H1 (cell line): ENCODE data around the gene GRAMD4. TPM values are rescaled to one million over a fixed set of nuclear protein-coding genes. Genes with fewer than 3 reads are reported as not detected.

Source experiments
- CTCF ChIA-PET: fragments of 300-600 bp; sonication (Branson Sonifier 250); formaldehyde crosslinking; loops from one replicate; lab custom pipeline; 2021; ENCODE audit not compliant: partially characterized antibody; lab: Charles Lee
- POLR2A ChIA-PET: fragments of 300-600 bp; sonication (Branson Sonifier 250); formaldehyde crosslinking; loops from one replicate; lab custom pipeline; 2021; ENCODE audit warnings: inconsistent platforms; ENCODE audit not compliant: partially characterized antibody; lab: Charles Lee
- DNase-seq, 2 experiments: peaks; one replicate each; pipeline versions ENCODE4 v3.0.0 to v3.0.0-alpha.2; 2010 to 2022; ENCODE audit warnings: low spot score in 2 of 2, low read depth in 1 of 2, mixed read lengths in 1 of 2
- FAIRE-seq: peaks from 2 replicates; lab custom pipeline; 2011; peaks lifted over from hg19 to GRCh38; lab: Jason Lieb, UNC
- H2AFZ ChIP-seq: 2 replicates; pipeline ENCODE4 v1.8.1; 2012; ENCODE audit warnings: low read length, inconsistent platforms
- H2AK5ac ChIP-seq: 2 replicates; pipeline ENCODE4 v1.6.1; 2013; ENCODE audit warnings: low read depth, low read length
- H2BK120ac ChIP-seq: replicated peaks from 2 replicates; pipeline ENCODE3; 2013; ENCODE audit warnings: low read depth, low read length, inconsistent platforms
- H2BK12ac ChIP-seq: 2 replicates; pipeline ENCODE4 v1.6.1; 2013; ENCODE audit warnings: low read depth, low read length
- H2BK15ac ChIP-seq: 2 replicates; pipeline ENCODE4 v1.6.1; 2013; ENCODE audit warnings: low read length
- H2BK20ac ChIP-seq: 2 replicates; pipeline ENCODE4 v1.6.1; 2013; ENCODE audit warnings: low read length
- H2BK5ac ChIP-seq: 2 replicates; pipeline ENCODE4 v1.6.1; 2013; ENCODE audit warnings: low read depth, low read length
- H3K14ac ChIP-seq: 2 replicates; pipeline ENCODE4 v1.6.1; 2013; ENCODE audit warnings: inconsistent platforms; ENCODE audit not compliant: insufficient read length
- H3K18ac ChIP-seq: 2 replicates; pipeline ENCODE4 v1.6.1; 2013; ENCODE audit warnings: low read length; ENCODE audit errors: extremely low read depth
- H3K23ac ChIP-seq: 2 replicates; pipeline ENCODE4 v1.6.1; 2013; ENCODE audit warnings: inconsistent platforms; ENCODE audit not compliant: insufficient read length
- H3K23me2 ChIP-seq: 2 replicates; pipeline ENCODE4 v1.6.1; 2013; ENCODE audit warnings: low read depth, low read length
- H3K27ac ChIP-seq: 2 replicates; pipeline ENCODE4 v1.6.1; 2011; ENCODE audit warnings: low read depth, low read length, inconsistent platforms
- H3K27me3 ChIP-seq, 4 experiments: replicated peaks in 1 of 4; 1 replicate in 1 of 4; 2 replicates in 3 of 4; pipeline versions ENCODE4 v1.6.1 to v1.8.1; 2011 to 2013; ENCODE audit warnings: low read length in 3 of 4, mild to moderate bottlenecking in 3 of 4, inconsistent platforms in 2 of 4, mixed read lengths in 2 of 4, moderate library complexity in 1 of 4; ENCODE audit not compliant: control insufficient read depth in 3 of 4, insufficient read depth in 3 of 4; ENCODE audit errors: extremely low read depth in 1 of 4
- H3K36me3 ChIP-seq, 4 experiments: 2 replicates each; pipeline versions ENCODE4 v1.6.1 to v1.8.1; 2011 to 2013; ENCODE audit warnings: mild to moderate bottlenecking in 4 of 4, low read length in 3 of 4, moderate library complexity in 2 of 4, control low read depth in 1 of 4, inconsistent platforms in 1 of 4; ENCODE audit not compliant: insufficient read depth in 4 of 4, control insufficient read depth in 2 of 4
- H3K4ac ChIP-seq: replicated peaks from 2 replicates; pipeline ENCODE3; 2013; ENCODE audit warnings: low read length, low read depth, mixed read lengths, inconsistent platforms; ENCODE audit not compliant: insufficient read length
- H3K4me1 ChIP-seq, 4 experiments: replicated peaks in 1 of 4; 1 replicate in 1 of 4; 2 replicates in 3 of 4; pipeline versions ENCODE4 v1.6.1 to v1.8.1; 2011 to 2013; ENCODE audit warnings: low read length in 3 of 4, inconsistent platforms in 2 of 4, mixed read lengths in 1 of 4; ENCODE audit not compliant: insufficient read depth in 4 of 4, control insufficient read depth in 3 of 4
- H3K4me2 ChIP-seq, 2 experiments: 2 replicates each; pipeline versions ENCODE4 v1.6.1 to v1.8.1; 2011 to 2013; ENCODE audit warnings: low read depth in 2 of 2, low read length in 2 of 2, control low read depth in 1 of 2, inconsistent platforms in 1 of 2, mild to moderate bottlenecking in 1 of 2; ENCODE audit not compliant: insufficient read depth in 1 of 2
- H3K4me3 ChIP-seq, 4 experiments: fragments of 200-600, 300-600 bp in 1 of 4; sonication (generic), shearing (Covaris generic), sonication (Bioruptor Twin) in 1 of 4; 2 replicates each; pipeline versions ENCODE4 v1.5.1 to v1.8.1; 2011 to 2016; ENCODE audit warnings: low read length in 4 of 4, low read depth in 3 of 4, control low read depth in 2 of 4, inconsistent platforms in 2 of 4, mild to moderate bottlenecking in 2 of 4, mixed read lengths in 1 of 4, moderate library complexity in 1 of 4; ENCODE audit not compliant: insufficient read depth in 2 of 4; ENCODE audit errors: extremely low read depth in 1 of 4
- H3K56ac ChIP-seq: replicated peaks from 2 replicates; pipeline ENCODE3; 2013; ENCODE audit warnings: low read depth, mild to moderate bottlenecking, mixed read lengths, low read length, inconsistent platforms; ENCODE audit not compliant: insufficient read length
- H3K79me1 ChIP-seq: 2 replicates; pipeline ENCODE4 v1.6.1; 2013; ENCODE audit warnings: low read depth, low read length, control low read depth
- H3K79me2 ChIP-seq, 2 experiments: 2 replicates each; pipeline versions ENCODE4 v1.6.1 to v1.8.1; 2012 to 2013; ENCODE audit warnings: low read length in 2 of 2, mild to moderate bottlenecking in 2 of 2, inconsistent platforms in 1 of 2; ENCODE audit not compliant: insufficient read depth in 2 of 2, control insufficient read depth in 1 of 2
- H3K9ac ChIP-seq, 4 experiments: replicated peaks in 1 of 4; 1 replicate in 1 of 4; 2 replicates in 3 of 4; pipeline versions ENCODE4 v1.6.1 to v1.8.1; 2011 to 2013; ENCODE audit warnings: low read depth in 3 of 4, low read length in 3 of 4, control low read depth in 2 of 4, mild to moderate bottlenecking in 2 of 4, moderate library complexity in 2 of 4, inconsistent platforms in 1 of 4; ENCODE audit errors: extremely low read depth in 1 of 4
- H3K9me3 ChIP-seq, 2 experiments: 2 replicates each; pipeline versions ENCODE4 v1.6.1 to v1.8.1; 2012 to 2013; ENCODE audit warnings: mild to moderate bottlenecking in 2 of 2, moderate library complexity in 2 of 2, control low read depth in 1 of 2, inconsistent platforms in 1 of 2, low read depth in 1 of 2, low read length in 1 of 2, mixed read lengths in 1 of 2; ENCODE audit not compliant: insufficient read depth in 2 of 2
- H4K20me1 ChIP-seq, 2 experiments: replicated peaks in 1 of 2; 2 replicates each; pipeline versions ENCODE3 to v1.8.1; 2011 to 2013; ENCODE audit warnings: inconsistent platforms in 2 of 2, low read length in 2 of 2, mild to moderate bottlenecking in 1 of 2; ENCODE audit not compliant: insufficient read depth in 2 of 2, control insufficient read depth in 1 of 2
- H4K5ac ChIP-seq: 2 replicates; pipeline ENCODE4 v1.6.1; 2013; ENCODE audit warnings: low read length, low read depth, mixed read lengths, inconsistent platforms; ENCODE audit not compliant: insufficient read length
- H4K8ac ChIP-seq: 2 replicates; pipeline ENCODE4 v1.8.0; 2013; ENCODE audit warnings: mild to moderate bottlenecking, moderate library complexity, low read length, inconsistent platforms; ENCODE audit not compliant: insufficient read depth; ENCODE audit errors: extremely low read depth
- H4K91ac ChIP-seq: replicated peaks from 2 replicates; pipeline ENCODE3; 2013; ENCODE audit warnings: low read length, mixed read lengths, inconsistent platforms; ENCODE audit not compliant: insufficient read length
- KDM4A ChIP-seq: IDR thresholded peaks from one replicate; pipeline ENCODE4 v1.7.1; 2012; ENCODE audit warnings: low read depth, mild to moderate bottlenecking, moderate library complexity, low read length, inconsistent platforms; ENCODE audit not compliant: severe bottlenecking
- MAFK ChIP-seq: IDR thresholded peaks from 2 replicates; pipeline ENCODE4 v1.6.1; 2012; ENCODE audit warnings: low read depth, mild to moderate bottlenecking, improper control_type of control experiment, low read length
- USF2 ChIP-seq: IDR thresholded peaks from 2 replicates; pipeline ENCODE4 v1.6.1; 2011; ENCODE audit warnings: low read length, improper control_type of control experiment
- WGBS, 2 experiments: shearing (Covaris generic) in 1 of 2; methylation state at CpG; one replicate each; pipeline versions ENCODE4 v1.1.6 to v1.1.7; 2013 to 2015; ENCODE audit warnings: low lambda C conversion rate in 2 of 2, mixed read lengths in 2 of 2, inconsistent platforms in 1 of 2, low coverage in 1 of 2, missing lambda C conversion rate in 1 of 2; ENCODE audit not compliant: insufficient replicate concordance in 2 of 2, insufficient coverage in 1 of 2, insufficient read length in 1 of 2; ENCODE audit errors: extremely low coverage in 1 of 2, missing lambda C conversion rate in 1 of 2; 5-methylcytosine and 5-hydroxymethylcytosine counted together
- polyA plus RNA-seq, 7 experiments: library from polyadenylated mRNA; depleted of rRNA in 3 of 7; stranded (reverse) in 5 of 7; unstranded in 2 of 7; fragments of >200 nt in 5 of 7; fragments of 200-250 nt in 2 of 7; gene quantifications; 1 replicate in 5 of 7; 2 replicates in 1 of 7; 4 replicates in 1 of 7; pipeline versions ENCODE4 v1.2.1 to v1.2.3, GENCODE V29; 2011 to 2013; ENCODE audit warnings: missing spikeins in 2 of 7, mixed read lengths in 2 of 7
- total RNA-seq: library from RNA; stranded (reverse); fragmentation: NEBNext Ultra II Directional; extraction: Animal tissue kit (Norgen Biotek cat#: 25700); gene quantifications from 2 replicates; pipeline ENCODE4 v1.2.1, GENCODE V29; 2021

The GRAMD4 gene
- total and polyA plus RNA-seq, 2 of the 8 experiments (the other 6 are each of a cell fraction or from before 2014, with no cell fraction given) = 7.9 to 25.6 TPM

GRCh38 chr22:46589141-46589748 is 30.9 kb upstream of the GRAMD4 start:
- ChIA-PET CTCF (interaction anchor here (0.7 to 3.3 kb wide), 4 partner anchors 10 to 105 kb away, joined by 3 to 15 read pairs (median 8); no protein-coding TSS in a partner anchor), POLR2A (interaction anchor here (0.5 to 1.5 kb wide), 3 partner anchors 10 to 358 kb away, joined by 3 to 5 read pairs (median 4); no protein-coding TSS in a partner anchor)
- Histone ChIP-seq H3K23ac (no peak overlapping the region), H3K36me3 (no peaks in the 10 kb centered on the region), H3K4me1 (peaks cover 0 to 26% (median 15%) of the 10 kb centered on the region in 4 experiments; a peak in 6 of 7 replicates), H3K27me3 (no peaks in the 10 kb centered on the region), H3K79me2 (no peaks in the 10 kb centered on the region; a peak in 1 of 4 replicates), H3K79me1 (peaks cover 4% of the 10 kb centered on the region; the same call in 1 of the 2 replicates), H3K27ac (no peak overlapping the region), H2BK20ac (no peak overlapping the region), H4K91ac (no peak overlapping the region), H2BK5ac (no peak overlapping the region), H3K4ac (no peak overlapping the region), H3K18ac (no peak overlapping the region), H3K4me3 (no peak overlapping the region), H3K23me2 (0 out of 2 replicates have a peak, but pooled peaks cover 1% of the 10 kb centered on the region), H2BK120ac (no peak overlapping the region), H3K9ac (no peak overlapping the region; a peak in 1 of 7 replicates), H4K5ac (no peak overlapping the region), H3K14ac (no peak overlapping the region), H3K56ac (no peak overlapping the region), H3K9me3 (no peaks in the 10 kb centered on the region), H2AK5ac (no peak overlapping the region), H2BK12ac (no peak overlapping the region), H3K4me2 (no peak overlapping the region), H4K20me1 (peaks cover 1 to 12% of the 10 kb centered on the region in 2 experiments), H2BK15ac (no peak overlapping the region), H2AFZ (no peak overlapping the region), H4K8ac (0 out of 2 replicates have a peak overlapping the region, but pooled peaks have one; percentile 51)
- DNase-seq (no peak), FAIRE-seq (no peak)
- WGBS, 2 experiments = 89% methylated on average over 4 of the region's 9 CpGs; no CpG with 5 or more reads in 1 of the 2 experiments
- TF ChIP-seq KDM4A (no peak), USF2 (no peak), MAFK (no peak)
